ENCODE measurements around the gene CBLN1. TPM values are rescaled to one million over a fixed set of nuclear protein-coding genes. Genes with fewer than 3 reads are reported as not detected.

Gene CBLN1
- total RNA-seq, 1 donor from 2014 or later: not detected

DNA sequence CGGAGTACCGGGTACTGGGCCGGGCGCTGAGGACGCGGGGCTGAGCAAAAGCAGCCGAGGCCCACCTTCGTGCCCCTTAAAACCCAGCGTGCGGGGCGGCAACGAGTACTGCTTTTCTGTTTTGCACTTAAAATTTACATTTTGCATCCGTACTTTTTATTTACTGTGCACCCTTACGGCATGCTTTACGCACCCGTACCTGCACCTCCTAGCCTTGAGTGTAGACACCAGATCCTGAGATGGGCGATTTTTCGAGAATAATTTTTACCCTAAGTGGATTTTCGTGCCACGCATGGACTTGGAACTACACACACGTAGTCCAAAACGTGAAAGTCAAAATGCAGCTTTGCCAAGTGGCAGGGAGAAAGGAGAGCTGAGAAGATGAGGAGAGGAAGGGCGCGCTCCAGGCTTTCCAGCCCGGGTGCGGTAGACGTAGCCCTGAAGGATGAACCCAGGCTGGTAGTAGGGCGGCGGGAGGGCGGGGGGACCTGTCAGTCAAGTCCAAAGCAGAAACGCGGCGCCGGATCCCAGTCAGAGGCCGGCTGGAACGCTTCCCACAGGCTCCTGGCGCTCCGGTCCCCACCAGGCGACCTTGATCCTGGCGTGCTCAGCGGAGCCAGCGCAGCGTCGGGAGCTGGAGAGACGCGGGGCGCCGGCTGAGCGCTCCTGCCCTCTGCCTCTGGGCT lies 1.2 kb upstream of the CBLN1 start:
- Mint-ChIP-seq H3K4me3 (peak overlapping the region; percentile 73), H3K4me1 (peaks cover 5% of the 10 kb centered on the region), H3K27ac (no peak overlapping the region), H3K27me3 (peaks cover 64% of the 10 kb centered on the region), H3K36me3 (ENCODE audit: low read depth) (peaks cover 4% of the 10 kb centered on the region), H3K9me3 (peaks cover 7% of the 10 kb centered on the region)
- intact Hi-C loops (cut with micrococcal nuclease): no loop called here
- DNase-seq: no peak

DNA sequence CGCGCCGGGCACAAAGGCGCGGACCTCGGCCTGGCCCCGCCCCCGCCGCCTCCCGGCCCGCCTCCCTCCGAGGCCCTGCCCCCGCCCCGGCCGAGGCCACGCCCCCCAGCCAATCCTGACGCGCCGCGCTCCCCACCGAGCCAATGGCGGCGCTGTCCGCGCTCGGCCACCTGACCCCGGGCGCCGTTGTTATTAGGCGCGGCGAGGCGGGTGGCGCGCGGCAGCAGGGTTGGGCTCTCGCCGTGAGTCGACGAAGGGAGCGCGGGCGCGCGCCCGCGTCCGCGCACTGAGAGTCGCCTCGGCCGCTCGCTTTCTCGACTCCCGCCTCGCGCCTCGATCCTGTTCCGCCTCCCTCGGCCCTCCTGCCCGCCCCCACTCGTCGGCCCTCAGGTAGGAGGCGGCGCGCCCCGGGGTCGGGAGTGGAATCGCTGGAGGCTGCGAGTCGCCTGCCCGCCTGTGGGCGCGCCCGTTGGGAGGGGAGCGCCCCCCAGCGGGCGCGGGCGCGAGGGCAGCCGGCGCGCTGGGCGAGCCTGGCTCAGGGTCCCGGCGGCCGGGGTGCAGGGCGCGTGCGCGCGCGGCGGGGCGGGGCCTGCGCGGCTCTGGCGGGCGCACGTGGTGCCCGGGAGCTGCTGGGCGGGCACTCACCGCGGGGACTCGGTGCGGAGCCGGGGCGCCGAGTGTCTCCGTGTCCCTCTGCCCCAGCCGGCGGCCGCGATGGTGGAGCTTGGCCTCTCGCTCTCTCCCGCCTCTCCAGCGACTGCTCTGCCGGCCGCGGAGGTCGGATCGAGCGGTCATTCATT lies 405 bp upstream of the CBLN1 start:
- intact Hi-C loops (cut with micrococcal nuclease): no loop called here
- Mint-ChIP-seq H3K9me3 (peaks cover 7% of the 10 kb centered on the region), H3K36me3 (ENCODE audit: low read depth) (peaks cover 4% of the 10 kb centered on the region), H3K4me1 (peaks cover 5% of the 10 kb centered on the region), H3K4me3 (peak overlapping the region; percentile 73), H3K27me3 (peaks cover 71% of the 10 kb centered on the region), H3K27ac (no peak overlapping the region)
- DNase-seq: peak; percentile 85

DNA sequence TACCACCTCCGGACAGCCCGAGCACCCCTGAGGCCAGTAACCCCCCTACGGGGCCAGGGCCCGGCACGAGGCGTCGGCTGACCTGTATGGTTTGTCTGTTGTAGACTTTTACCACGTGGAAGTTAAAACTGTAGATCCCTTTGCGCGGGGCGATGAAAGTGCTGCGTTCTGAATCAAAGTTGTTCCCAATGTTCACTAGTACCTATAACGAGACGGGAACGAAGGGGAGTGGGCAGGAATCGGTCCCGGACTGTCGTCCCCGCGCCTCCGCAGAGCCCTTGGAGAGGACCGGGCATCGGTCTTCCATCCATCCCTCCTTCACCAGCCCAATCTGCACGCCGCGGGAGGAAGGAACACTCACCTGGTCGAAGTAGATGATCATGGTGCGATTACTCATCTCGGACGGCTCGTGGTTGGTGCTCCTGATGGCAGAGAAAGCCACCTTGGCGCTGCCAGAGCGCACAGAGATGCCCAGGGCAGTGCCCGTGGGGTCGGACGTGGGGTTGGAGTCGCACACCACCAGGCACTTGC lies 732 bp downstream of the CBLN1 start:
- no peak for DNase-seq
- H3K4me3 Mint-ChIP-seq: peak overlapping the region; percentile 28
- H3K9me3 Mint-ChIP-seq: peaks cover 7% of the 10 kb centered on the region
- intact Hi-C loops (cut with micrococcal nuclease): no loop called here
- H3K27me3 Mint-ChIP-seq: peaks cover 76% of the 10 kb centered on the region
- H3K4me1 Mint-ChIP-seq: peaks cover 5% of the 10 kb centered on the region
- no peak overlapping the region for H3K27ac Mint-ChIP-seq
- peaks cover 4% of the 10 kb centered on the region for H3K36me3 Mint-ChIP-seq (ENCODE audit: low read depth)

DNA sequence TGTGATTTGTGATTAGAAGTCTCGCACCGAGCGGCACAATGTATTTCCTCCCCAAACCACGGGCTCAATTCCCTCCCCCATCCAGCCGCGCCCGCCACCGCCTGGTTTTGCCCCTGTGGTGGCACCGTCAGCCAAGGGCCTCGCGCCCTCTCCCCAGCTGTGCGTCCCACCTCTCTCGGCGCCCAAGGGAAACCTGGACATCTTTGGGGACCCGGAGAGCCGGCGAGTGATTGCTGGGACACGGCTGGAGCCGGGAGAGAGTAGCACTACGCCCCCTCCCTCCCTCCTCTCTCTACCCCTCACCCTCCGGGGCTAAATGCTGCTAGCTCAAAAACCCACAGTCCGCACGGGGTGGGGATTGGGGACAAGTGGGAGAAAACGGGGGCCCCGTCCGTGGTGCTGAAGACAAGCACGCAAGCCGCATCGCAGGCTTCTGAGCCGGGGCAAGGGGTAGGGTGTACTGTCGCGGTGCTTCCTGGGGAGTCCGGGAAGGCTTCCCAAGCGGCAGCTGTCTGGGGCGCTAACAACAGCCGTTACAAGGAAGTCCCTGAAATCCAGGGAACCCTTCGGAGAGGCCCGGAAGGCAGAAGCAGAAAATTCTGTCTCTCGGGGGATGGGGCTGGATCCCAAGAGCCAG lies 1.4 kb downstream of the CBLN1 start:
- DNase-seq: no peak
- Mint-ChIP-seq H3K36me3 (ENCODE audit: low read depth) (peaks cover 4% of the 10 kb centered on the region), H3K4me3 (no peak overlapping the region), H3K9me3 (peaks cover 7% of the 10 kb centered on the region), H3K27ac (no peak overlapping the region), H3K27me3 (peaks cover 79% of the 10 kb centered on the region), H3K4me1 (peaks cover 5% of the 10 kb centered on the region)
- intact Hi-C loops (cut with micrococcal nuclease): no loop called here

DNA sequence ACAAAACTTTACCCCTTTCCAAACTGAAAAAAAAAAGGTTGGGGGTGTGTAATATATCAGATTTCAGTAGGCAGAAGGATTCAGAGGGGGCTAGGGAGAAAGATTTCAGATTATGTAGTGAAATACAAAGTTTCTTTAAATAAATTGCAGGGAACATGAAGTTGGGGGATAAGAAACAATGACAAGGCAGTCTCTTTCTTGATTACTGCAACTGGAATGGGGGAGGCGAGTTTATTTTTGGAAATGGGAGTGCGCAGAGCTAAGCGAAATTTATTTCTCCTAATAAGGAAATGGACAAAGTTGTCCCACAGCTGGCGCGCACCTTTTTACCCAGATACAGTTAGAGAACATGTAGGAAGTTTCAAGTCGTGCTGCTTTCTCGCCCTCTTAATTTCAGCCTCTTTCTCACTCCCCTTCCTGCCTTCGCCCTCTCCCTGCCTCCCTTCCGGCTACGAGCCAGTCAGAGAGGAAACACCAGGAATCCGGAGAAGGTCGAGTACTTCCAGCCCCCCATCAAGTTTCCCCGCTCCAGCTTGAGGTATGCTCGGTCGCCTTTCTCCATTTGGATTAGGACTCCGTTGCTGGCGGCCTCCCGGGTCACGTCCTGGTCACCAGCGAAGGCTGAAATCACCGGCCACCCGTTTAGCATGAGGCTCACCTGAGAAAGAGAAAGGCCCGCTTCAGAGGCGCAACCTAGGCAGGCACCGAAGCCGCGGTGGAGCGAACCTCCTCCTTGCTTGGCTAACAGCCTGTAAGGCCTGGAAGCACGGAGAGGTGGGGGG lies 2.5 kb downstream of the CBLN1 start:
- peaks cover 7% of the 10 kb centered on the region for H3K9me3 Mint-ChIP-seq
- intact Hi-C loops (cut with micrococcal nuclease): no loop called here
- H3K4me3 Mint-ChIP-seq: no peak overlapping the region
- peaks cover 81% of the 10 kb centered on the region for H3K27me3 Mint-ChIP-seq
- no peak overlapping the region for H3K27ac Mint-ChIP-seq
- peaks cover 4% of the 10 kb centered on the region for H3K36me3 Mint-ChIP-seq (ENCODE audit: low read depth)
- DNase-seq: no peak
- peaks cover 5% of the 10 kb centered on the region for H3K4me1 Mint-ChIP-seq

DNA sequence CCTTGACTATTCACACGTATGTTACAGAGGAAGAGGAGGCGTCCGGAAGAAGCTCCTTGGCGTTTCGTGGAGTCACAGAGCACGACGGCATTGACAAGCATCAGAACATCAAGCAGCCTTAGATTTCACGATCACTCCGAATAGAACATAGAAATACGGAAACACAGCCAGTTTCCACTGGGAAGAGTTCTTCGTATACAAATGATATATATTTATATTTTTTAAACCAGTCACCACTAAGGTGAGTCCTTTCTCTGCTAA lies 3.1 kb downstream of the CBLN1 start:
- H3K27me3 Mint-ChIP-seq: peaks cover 81% of the 10 kb centered on the region
- H3K4me3 Mint-ChIP-seq: no peak overlapping the region

DNA sequence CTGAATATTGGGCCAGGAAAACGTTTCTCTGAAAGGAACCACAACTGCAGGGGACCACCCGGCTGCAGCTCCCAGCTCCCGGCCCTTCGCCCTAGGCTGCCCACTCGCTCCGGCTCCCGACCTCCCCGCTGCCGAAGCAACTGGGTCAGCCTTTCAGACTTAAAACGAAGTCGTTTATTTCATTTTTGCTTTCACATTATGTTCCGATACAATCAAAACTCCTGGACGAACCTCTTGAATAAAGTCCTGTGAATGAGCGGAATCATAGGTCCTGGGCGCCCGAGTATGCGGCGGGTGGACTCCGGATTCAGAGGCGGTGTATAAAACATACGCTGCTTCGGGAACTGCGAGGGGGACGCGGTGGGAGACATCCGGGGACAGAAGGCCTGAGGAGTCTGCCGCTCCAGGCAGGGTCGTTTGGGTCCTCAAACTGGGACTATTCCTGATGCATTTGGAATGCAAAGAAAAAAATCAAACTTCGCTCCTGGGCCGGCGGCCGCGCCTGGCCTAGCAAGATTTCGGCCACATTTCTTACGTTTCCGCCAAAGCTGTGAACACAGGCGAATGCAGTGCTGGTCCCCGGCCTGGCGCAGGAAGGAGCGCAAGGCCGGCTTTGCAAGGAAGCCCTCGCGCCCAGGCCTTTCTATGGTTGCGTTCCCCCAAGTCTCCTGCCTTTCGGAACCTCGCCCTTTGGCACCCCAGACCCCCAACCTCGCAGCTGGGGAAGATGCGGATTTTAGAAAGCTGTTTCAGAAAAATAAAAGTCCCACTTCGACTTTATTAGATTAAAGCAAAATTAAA lies 3.7 kb downstream of the CBLN1 start:
- Mint-ChIP-seq H3K27ac (no peak overlapping the region), H3K9me3 (peaks cover 7% of the 10 kb centered on the region), H3K27me3 (peaks cover 84% of the 10 kb centered on the region), H3K4me3 (no peak overlapping the region), H3K4me1 (peaks cover 5% of the 10 kb centered on the region), H3K36me3 (ENCODE audit: low read depth) (peaks cover 4% of the 10 kb centered on the region)
- no peak for DNase-seq
- intact Hi-C loops (cut with micrococcal nuclease): no loop called here

More for the DNA sequence above, 3.1 kb downstream of the CBLN1 start:
- H3K9me3 Mint-ChIP-seq: peaks cover 7% of the 10 kb centered on the region
- no peak overlapping the region for H3K27ac Mint-ChIP-seq
- peaks cover 4% of the 10 kb centered on the region for H3K36me3 Mint-ChIP-seq (ENCODE audit: low read depth)
- intact Hi-C loops (cut with micrococcal nuclease): no loop called here
- H3K4me1 Mint-ChIP-seq: peaks cover 5% of the 10 kb centered on the region
- no peak for DNase-seq

DNA sequence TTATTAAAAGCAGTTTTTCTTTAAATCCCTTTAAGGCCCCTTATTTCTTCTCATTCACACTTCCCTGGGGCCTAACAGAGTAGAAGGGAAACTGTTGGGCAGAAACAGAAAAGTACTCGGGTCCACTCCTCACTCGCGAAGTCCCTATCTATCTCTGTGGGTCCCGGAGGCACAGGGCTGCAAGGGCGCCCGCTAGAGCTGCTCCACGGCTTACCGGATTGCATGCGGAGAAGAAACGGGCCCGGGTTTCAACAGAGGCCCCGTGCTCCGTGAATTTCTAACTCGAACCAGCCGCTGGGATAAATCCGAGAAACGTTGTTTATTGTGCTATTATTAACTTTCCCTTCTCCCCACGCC lies 4.3 kb downstream of the CBLN1 start:
- Mint-ChIP-seq H3K4me3 (no peak overlapping the region), H3K27ac (no peak overlapping the region), H3K4me1 (peaks cover 1% of the 10 kb centered on the region), H3K36me3 (ENCODE audit: low read depth) (peaks cover 2% of the 10 kb centered on the region), H3K27me3 (peaks cover 78% of the 10 kb centered on the region), H3K9me3 (peaks cover 3% of the 10 kb centered on the region)
- no peak for DNase-seq
- intact Hi-C loops (cut with micrococcal nuclease): no loop called here

DNA sequence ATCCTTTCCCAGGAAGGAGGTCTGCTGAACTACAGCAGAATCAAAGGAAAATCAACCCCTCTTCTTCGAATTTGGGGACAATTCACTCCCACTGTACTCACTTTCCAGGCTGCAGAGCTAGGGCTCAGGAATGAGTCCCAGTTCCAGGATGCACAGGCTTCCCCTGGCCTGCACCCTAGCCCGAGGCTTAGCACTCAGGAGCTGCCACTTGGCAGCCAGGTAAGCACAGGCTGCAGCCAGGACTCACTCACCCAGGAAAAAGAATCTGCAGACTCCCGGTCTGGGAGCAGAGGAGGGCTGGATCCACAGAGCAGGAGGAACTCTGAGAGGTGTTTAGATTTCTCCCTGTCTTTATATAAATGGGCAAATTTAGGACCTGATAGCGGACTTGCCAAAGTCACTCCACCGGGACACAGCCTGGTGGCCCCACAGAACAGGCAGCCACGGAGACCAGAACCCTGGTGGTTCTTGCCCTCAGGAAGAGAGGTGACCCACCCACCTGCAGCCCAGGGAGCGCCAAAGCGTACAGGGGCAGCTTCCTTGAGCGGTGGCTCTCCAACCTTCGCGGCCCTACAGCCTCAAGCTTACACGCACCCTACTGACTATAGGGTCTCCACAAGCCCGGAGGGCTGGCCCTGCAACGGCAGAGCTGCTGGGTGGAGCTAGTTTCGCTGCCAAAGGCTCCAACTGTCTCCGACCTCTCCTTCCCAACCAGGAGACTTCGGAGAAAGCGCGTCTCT lies 4.8 kb downstream of the CBLN1 start:
- Mint-ChIP-seq H3K27ac (no peak overlapping the region), H3K27me3 (peaks cover 78% of the 10 kb centered on the region), H3K36me3 (ENCODE audit: low read depth) (peaks cover 2% of the 10 kb centered on the region), H3K4me3 (no peak overlapping the region), H3K9me3 (peaks cover 3% of the 10 kb centered on the region), H3K4me1 (peaks cover 1% of the 10 kb centered on the region)
- DNase-seq: no peak
- intact Hi-C loops (cut with micrococcal nuclease): no loop called here

DNA sequence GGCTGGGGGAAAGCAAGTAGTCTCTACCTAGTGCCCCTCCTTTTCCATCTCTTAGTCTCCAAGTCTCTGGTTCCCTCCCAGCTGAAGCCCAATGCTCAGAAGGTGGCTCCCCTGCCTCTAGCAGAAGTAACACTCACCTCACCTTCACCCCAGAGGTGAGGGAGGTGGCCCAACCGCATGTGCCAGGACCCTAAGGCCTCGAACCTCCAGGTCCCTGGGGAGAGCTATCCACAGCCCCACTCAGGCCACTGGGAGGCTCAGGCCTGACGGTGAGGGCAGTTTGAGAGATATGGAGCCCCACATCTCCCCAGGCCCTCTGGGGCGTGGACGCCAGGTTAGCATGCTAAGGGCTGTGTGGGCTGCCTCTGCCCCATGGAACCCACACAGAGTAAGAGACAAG lies 5.8 kb downstream of the CBLN1 start:
- no peak for DNase-seq
- Mint-ChIP-seq H3K27me3 (peaks cover 75% of the 10 kb centered on the region), H3K27ac (no peak overlapping the region), H3K4me1 (peaks cover under 1% of the 10 kb centered on the region), H3K4me3 (no peak overlapping the region), H3K36me3 (ENCODE audit: low read depth) (peaks cover 2% of the 10 kb centered on the region), H3K9me3 (peaks cover 3% of the 10 kb centered on the region)
- intact Hi-C loops (cut with micrococcal nuclease): no loop called here

DNA sequence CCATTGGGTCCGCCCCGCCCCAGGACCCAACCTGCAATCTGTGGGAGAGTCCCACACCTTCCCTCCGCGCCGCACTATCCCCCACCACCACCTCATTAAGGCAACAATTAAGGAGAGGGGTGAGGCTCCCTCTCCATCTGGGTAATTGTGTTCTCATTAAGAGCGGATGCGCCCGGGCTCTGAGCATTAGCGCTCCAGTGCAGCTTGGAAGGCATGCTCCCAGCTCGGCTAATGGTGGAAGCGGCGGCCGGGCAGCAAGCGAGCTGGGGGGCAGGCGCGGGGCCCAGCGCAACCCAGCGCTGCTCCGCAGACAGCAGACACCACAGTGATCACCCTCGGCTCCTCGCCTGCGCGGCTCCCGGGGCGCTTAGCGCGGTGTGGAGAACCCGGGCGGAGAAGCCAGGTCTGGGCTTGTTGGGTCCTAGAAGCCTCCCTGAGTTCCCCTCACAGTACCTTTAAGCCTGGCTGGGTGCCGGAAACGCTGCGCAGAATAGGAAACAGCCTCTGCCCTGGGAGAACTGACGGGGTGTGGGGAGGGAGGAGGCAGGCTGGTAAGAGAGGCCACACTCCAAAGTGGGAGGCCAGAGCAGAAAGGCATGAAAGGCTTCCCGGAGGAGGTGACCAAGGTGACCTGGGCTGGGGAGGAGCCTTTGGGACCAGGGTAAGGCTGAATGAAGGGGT lies 6.4 kb downstream of the CBLN1 start:
- Mint-ChIP-seq H3K27ac (no peak overlapping the region), H3K9me3 (peaks cover 3% of the 10 kb centered on the region), H3K27me3 (peaks cover 68% of the 10 kb centered on the region)

DNA sequence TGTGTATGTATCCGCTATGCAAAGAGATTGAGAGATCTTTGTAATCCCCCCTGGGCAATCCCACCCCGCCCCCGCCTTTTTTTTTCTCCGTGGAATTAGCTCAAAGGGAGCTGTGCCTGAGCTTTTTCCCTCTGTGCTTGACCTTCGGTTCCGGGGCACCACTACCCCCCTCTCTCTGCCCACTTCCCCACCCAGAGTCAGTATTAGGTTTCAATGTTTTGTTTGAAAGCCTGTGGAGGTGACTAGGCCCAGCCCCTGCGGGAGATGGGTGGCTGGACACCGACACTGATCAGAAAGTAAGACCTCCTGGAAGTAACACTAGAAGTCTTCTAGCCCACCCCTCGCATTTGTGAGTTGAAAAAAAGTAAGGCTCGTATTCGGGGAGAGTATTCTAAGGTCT lies 7.0 kb downstream of the CBLN1 start:
- Mint-ChIP-seq H3K4me3 (no peak overlapping the region), H3K9me3 (peaks cover 3% of the 10 kb centered on the region), H3K27ac (no peak overlapping the region), H3K36me3 (ENCODE audit: low read depth) (peaks cover 2% of the 10 kb centered on the region), H3K27me3 (peaks cover 62% of the 10 kb centered on the region), H3K4me1 (no peaks in the 10 kb centered on the region)
- intact Hi-C loops (cut with micrococcal nuclease): no loop called here
- no peak for DNase-seq

More for the DNA sequence above, 6.4 kb downstream of the CBLN1 start:
- Mint-ChIP-seq H3K36me3 (ENCODE audit: low read depth) (peaks cover 2% of the 10 kb centered on the region), H3K4me1 (no peaks in the 10 kb centered on the region), H3K4me3 (no peak overlapping the region)
- intact Hi-C loops (cut with micrococcal nuclease): no loop called here
- no peak for DNase-seq
